Stomach (tissue), 4 donors: Measurements from ENCODE around the gene FGD2.

Experiments used
- POLR2A ChIP-seq, 4 donors: fragments of 450-650 bp; IDR thresholded peaks; one replicate each; pipeline ENCODE4 v1.6.1; 2016; ENCODE audit warnings: antibody characterized with exemption in 4 of 4, control low read depth in 2 of 4, mild to moderate bottlenecking in 1 of 4, moderate library complexity in 1 of 4
- POLR2AphosphoS5 ChIP-seq, 3 donors: sonication (generic); formaldehyde crosslinking; IDR thresholded peaks; one replicate each; pipeline ENCODE4 v1.6.1; 2016; ENCODE audit warnings: antibody characterized with exemption in 3 of 3
- TF ChIP-seq, protein P1 (sequence below), 7 experiments: fragments of 450-650 bp in 4 of 7; fragments of 200-600 bp in 3 of 7; sonication (generic) in 3 of 7; IDR thresholded peaks; one replicate each; pipeline ENCODE4 v1.5.1; 2016 to 2019; ENCODE audit warnings: antibody characterized with exemption in 7 of 7, control low read depth in 2 of 7, mild to moderate bottlenecking in 1 of 7

DNA sequence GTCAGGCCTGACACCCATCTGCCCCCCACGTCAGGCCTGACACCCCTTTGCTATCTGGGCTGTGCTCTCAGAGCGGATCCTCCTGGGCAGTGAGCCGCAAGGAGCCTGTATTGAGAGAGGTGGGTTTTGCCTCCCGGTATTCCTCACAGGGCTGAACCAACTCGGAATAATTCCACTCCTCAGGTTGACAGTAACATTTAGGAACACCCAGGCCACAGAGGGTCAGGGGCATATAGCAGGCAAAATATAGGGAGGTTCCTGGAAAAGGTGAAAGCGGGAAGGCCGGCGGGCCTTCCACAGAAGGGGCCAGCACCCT, 6.8 kb upstream of the FGD2 start:
- no peak for TF ChIP-seq POLR2A (IDR thresholded peaks at IDR 0.05)
- TF ChIP-seq, protein P1, sequence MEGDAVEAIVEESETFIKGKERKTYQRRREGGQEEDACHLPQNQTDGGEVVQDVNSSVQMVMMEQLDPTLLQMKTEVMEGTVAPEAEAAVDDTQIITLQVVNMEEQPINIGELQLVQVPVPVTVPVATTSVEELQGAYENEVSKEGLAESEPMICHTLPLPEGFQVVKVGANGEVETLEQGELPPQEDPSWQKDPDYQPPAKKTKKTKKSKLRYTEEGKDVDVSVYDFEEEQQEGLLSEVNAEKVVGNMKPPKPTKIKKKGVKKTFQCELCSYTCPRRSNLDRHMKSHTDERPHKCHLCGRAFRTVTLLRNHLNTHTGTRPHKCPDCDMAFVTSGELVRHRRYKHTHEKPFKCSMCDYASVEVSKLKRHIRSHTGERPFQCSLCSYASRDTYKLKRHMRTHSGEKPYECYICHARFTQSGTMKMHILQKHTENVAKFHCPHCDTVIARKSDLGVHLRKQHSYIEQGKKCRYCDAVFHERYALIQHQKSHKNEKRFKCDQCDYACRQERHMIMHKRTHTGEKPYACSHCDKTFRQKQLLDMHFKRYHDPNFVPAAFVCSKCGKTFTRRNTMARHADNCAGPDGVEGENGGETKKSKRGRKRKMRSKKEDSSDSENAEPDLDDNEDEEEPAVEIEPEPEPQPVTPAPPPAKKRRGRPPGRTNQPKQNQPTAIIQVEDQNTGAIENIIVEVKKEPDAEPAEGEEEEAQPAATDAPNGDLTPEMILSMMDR (IDR thresholded peaks at IDR 0.05): no peak
- no peak for TF ChIP-seq POLR2AphosphoS5 (IDR thresholded peaks at IDR 0.05)
